GM19455 (cell line): ENCODE data around the gene RBM15.
A peak's percentile ranks its signal among the peaks of the same experiment; 100 is the strongest.

Experiments used
- ATAC-seq: cut with Tn5 transposase; IDR thresholded peaks from one replicate; pipeline ENCODE4 v1.9.1; 2021; ENCODE audit not compliant: unreplicated experiment

The RBM15 gene

DNA sequence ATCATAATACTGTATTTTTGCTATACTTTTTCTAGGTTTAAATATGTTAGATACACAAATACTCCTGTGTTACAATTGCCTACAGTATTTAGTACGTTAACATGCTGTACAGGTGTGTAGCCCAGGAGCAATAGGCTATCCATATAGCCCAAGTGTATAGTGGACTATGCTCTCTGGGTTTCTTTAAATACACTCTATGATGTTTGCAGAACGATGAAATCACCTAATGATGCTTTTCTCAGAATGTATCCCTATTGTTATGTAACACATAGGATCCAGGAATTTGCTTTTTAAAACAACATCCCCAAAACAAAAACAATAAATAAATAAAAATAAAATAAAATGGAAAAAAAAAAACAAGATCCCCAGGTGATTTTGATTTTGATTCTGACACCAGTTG lies 18.1 kb upstream of the RBM15 start:
- ATAC-seq = no peak

DNA sequence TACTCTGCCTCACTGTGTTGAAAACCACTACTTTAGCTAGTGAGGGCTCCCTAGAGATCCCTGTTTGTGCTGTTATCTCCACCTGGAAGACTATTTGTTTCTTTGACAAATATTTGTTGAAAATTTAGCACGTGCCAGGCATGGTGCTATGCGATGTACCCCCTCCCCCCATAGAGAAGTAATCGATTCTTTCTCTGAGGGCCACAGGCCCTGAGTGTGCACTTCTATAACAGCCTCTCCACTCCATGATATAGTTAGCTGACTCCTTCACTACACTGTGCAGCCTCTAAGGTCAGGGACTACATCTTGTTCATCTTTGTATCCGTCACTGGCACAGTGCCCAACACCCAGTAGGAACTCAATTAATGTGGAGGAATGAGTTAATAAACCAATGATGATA lies 17.3 kb upstream of the RBM15 start:
- ATAC-seq = no peak

DNA sequence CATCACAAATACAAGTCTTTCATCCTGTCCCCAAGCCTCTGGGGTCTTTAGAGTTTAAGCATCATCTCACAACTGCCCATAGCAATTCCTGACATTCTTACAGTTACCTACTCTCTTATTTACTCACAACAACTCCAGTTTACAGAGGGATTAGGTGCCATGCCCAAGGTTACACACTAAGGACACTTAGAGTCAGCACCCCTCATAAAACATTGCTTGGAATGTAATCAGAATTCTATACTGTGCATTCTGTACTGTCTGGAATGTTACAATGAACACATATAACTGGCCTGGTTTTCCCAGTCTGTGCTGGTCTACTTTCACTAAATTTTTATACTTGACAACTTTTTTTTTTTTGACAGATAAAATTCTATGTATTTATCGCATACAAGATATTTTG lies 14.5 kb upstream of the RBM15 start:
- ATAC-seq = no peak

DNA sequence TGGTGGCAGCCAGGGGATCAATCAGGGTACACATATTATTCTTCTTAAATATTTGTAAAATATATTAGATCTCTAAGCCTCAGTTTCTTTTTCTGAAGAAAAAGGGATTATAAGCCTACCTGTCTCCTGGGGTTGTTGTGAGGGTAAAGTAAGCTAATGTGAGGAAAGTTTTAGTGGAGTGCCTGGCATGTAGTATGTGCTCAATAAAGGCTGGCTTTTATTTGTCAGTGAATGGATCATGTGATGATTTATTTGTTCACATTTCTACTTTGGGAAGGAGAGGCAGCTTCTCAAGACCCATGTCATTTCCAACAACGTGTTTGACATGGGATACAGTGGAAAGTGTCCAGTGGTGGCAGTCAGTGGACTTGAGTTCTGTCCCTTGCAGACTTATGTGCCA lies 12.4 kb upstream of the RBM15 start:
- no peak for ATAC-seq

DNA sequence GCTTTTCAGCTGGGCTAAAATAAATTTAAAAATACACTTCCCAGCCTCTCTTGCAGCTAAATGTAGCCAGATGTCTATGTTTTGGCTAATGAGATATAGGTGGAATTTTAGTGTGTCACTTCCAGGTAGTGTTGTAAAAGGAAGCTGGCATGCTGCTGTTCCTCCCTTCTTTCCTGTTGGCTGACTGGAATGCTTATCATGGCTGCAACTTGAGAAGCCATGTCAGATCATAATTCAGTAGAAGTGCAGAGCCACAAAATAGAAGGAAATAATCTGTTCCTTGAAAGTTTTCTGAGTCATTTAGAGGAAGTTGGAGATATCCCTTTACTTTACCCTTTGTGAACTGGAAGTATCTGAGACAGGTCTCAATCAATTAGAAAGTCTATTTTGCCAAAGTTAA lies 10.9 kb upstream of the RBM15 start:
- no peak for ATAC-seq

DNA sequence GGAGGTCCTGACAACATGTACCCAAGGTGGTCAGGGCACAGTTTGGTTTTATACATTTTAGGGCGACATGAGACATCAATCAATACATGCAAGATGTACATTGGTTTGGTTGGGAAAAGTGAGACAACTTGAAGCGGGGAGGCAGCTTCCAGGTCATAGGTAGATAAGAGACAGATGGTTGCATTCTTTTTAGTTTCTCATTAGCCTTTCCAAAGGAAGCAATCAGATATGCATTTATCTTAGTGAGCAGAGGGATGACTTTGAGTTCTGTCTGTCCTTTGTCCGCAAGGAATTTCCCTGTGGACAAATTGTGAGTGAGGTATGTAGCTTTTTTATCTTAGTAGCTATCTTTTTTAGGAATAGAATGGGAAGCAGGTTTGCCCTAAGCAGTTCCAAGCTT lies 10.5 kb upstream of the RBM15 start:
- ATAC-seq = no peak

DNA sequence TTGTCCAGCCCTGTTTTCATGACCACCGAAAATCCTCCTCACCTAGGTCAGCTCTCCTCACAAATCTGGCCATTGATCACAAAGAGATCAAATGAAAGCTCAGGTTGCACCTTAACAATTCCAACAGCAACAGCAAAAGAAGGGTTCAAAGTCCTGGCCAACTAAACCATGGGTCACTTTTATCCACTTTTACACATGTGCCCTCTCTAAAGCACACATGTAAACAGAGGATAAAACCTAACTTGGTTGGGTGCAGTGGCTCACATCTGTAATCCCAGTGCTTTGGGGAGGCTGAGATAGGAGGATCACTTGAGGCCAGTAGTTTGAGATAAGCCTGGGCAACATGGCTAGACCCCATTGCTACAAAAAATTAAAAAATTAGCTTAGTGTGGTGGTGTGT lies 3.9 kb upstream of the RBM15 start:
- ATAC-seq = no peak

DNA sequence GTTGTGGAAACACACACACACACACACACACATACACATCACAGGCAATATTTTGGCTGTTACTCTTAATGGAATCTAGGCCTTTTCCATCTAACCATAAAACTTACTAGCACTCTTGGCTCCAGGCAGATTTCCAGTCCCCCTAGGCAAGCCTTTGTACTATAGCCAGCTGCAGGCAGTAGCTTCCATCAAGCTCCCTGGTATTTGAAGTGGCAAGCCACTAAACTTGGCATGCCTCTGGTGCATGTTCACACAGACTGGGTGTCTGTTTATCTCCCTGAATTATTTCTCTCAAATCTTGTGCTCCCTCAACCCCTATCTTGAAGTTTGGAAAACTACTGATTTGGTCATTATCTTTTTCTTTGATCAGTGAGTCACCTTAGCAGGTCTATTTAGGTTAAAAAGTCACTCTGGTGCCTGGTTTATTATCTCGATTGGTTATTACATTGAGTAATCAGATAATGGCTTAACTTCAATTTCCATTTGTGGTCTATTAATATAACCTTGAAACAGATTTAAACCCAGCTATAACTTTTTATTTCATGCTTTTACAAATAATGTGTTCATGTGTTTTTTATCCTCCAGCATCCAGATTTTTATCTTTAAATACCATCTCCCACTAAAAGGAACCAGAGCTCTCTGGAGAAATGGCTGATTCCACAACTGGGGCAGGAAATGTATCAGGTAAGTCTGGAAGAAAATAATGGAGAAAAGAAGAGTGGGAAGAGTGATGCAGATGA lies 2.7 kb upstream of the RBM15 start:
- ATAC-seq = no peak

DNA sequence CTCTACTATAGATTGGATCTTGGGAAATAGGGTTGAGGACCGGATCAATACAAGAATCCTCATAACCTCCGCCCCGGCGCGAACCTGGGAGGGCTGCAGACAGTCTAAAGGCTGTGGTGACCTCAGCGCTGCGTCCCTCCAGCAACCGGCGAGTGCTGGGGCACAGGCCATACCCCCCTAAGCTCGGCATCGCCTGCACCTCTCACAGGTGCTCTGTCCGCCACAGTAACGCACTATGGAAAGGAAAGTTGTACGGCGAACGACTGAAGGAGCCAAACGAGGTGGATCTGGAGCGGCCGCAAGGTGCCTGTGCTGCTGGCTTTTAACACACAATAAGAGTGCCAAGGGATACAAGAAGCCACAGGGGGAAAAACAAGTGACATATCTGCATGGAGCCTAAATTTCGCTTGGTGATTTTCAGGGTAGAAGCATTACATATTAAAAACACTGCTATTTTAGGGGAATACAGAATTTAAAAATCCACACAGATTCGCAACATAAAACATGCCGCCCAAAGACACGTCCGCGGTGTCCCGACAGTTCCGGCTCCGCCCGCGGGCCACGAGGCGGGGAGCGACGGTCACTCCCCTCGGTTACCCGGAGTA lies 1.4 kb upstream of the RBM15 start:
- ATAC-seq = no peak

DNA sequence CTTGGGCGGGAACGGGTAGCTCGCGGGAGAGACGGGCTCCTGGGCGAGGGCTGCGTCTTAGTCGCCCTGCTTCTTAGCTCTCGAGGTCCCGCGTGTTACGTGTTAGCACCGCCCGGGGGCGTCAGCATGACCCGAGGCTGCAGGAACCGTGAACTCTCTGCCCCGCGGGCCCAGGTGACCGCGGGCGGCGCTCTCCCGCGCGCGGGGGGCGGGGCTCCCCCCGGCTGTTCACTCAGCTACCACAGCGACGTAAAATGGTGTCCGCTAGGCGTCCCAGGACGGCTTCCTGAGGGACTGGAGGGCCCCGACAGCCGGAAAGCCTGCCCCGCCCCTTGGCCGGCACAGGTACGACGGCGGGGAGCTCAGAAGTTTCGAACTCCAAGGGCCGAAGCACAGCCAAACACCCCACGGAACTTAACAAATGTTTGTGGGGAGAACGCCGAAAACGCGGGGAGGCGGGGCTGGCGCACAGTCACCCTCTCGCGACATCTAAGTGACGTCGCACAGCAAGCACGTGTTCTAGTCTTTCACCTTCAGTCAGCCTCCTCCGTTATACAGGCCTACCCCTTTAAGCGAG lies 780 bp upstream of the RBM15 start:
- ATAC-seq = peak; percentile 70

DNA sequence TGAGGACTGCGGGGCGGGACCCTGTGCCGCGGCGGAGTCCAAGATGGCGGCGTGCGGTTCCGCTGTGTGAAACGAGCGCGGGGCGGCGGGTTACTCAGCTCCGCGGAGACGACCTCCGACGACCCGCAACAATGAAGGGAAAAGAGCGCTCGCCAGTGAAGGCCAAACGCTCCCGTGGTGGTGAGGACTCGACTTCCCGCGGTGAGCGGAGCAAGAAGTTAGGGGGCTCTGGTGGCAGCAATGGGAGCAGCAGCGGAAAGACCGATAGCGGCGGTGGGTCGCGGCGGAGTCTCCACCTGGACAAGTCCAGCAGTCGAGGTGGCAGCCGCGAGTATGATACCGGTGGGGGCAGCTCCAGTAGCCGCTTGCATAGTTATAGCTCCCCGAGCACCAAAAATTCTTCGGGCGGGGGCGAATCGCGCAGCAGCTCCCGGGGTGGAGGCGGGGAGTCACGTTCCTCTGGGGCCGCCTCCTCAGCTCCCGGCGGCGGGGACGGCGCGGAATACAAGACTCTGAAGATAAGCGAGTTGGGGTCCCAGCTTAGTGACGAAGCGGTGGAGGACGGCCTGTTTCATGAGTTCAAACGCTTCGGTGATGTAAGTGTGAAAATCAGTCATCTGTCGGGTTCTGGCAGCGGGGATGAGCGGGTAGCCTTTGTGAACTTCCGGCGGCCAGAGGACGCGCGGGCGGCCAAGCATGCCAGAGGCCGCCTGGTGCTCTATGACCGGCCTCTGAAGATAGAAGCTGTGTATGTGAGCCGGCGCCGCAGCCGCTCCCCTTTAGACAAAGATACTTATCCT lies 430 bp downstream of the RBM15 start:
- peak; percentile 0 for ATAC-seq

DNA sequence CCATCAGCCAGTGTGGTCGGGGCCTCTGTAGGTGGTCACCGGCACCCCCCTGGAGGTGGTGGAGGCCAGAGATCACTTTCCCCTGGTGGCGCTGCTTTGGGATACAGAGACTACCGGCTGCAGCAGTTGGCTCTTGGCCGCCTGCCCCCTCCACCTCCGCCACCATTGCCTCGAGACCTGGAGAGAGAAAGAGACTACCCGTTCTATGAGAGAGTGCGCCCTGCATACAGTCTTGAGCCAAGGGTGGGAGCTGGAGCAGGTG lies 961 bp downstream of the RBM15 start:
- ATAC-seq = no peak

DNA sequence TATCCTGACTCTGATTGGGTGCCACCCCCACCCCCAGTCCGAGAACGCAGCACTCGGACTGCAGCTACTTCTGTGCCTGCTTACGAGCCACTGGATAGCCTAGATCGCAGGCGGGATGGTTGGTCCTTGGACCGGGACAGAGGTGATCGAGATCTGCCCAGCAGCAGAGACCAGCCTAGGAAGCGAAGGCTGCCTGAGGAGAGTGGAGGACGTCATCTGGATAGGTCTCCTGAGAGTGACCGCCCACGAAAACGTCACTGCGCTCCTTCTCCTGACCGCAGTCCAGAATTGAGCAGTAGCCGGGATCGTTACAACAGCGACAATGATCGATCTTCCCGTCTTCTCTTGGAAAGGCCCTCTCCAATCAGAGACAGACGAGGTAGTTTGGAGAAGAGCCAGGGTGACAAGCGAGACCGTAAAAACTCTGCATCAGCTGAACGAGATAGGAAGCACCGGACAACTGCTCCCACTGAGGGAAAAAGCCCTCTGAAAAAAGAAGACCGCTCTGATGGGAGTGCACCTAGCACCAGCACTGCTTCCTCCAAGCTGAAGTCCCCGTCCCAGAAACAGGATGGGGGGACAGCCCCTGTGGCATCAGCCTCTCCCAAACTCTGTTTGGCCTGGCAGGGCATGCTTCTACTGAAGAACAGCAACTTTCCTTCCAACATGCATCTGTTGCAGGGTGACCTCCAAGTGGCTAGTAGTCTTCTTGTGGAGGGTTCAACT lies 2.1 kb downstream of the RBM15 start:
- ATAC-seq = no peak

DNA sequence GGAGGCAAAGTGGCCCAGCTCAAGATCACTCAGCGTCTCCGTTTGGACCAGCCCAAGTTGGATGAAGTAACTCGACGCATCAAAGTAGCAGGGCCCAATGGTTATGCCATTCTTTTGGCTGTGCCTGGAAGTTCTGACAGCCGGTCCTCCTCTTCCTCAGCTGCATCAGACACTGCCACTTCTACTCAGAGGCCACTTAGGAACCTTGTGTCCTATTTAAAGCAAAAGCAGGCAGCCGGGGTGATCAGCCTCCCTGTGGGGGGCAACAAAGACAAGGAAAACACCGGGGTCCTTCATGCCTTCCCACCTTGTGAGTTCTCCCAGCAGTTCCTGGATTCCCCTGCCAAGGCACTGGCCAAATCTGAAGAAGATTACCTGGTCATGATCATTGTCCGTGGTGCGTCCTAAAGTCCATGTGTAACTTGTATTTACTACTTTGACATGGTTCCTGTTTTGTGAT lies 2.7 kb downstream of the RBM15 start:
- no peak for ATAC-seq

DNA sequence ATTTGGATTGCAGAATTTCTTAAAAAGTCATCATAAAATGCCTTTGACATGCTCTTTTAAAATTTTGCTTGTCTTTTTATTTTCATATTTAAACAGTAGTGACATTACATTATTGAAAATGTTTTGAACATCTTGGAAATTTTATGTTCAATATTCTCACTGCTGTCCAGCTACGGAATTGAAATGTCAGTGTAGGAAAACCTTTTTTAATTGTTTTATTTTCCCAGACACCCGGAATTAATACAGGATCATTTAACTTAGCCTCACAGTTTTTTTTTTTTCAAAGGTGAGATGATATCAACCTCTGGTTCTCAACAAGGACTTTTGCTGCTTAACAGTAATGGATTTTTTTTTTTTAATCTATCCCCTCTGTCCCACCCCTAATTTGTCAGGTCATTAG lies 4.1 kb downstream of the RBM15 start:
- no peak for ATAC-seq

DNA sequence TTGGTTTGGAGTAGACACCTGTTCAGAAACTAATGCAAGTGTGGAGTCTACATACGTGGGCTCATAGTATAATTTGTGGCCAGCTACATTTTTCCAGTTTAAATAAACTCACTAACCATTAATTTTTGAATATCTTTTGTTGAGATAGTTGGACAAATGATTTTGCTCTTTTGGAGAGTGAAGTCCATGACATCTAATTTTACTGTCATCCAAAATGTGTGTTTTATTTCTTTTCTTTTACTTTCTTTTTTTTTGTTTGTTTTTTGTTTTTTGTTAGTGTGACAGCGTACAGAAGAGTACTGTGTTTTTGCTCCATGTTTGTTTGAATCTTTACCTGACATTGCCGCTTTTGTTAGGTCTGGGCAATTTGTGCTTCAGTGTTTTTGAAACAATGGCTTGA lies 5.0 kb downstream of the RBM15 start:
- no peak for ATAC-seq

DNA sequence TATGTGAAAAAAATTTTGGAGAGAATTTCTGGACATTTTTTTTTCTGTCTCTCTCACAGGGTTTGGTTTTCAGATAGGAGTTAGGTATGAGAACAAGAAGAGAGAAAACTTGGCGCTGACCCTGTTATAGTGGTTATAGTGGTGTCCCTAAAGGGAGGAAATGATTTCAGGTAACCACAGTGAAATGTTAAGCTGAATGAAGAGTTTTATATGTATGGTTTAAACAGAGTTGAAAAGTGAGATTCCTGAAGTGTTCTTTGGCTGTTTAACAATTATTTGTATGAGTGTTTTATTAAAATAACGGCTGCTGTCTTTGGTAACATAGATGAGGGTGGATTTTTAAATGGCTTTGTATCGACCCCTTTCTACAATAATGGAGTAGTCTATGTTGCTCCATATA lies 6.3 kb downstream of the RBM15 start:
- no peak for ATAC-seq

DNA sequence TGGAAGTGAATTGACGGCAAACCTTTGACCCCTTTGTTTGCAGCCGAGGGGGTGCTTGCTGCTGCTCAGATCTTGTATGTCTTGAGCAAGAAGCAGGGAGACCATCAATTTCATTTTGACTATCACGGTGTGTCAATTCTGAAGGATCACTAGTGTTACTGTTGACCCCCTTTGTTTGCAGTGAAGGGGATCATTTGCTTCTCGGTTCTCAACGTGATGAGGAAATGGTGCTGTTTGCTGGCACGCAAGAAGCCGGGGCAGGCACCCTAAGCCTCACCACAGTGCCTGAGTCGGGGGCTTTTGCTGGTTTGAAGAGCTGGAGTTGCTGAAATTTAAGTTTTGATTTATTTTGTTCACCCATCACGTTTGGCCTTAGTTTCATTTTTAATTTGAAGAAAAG lies 7.5 kb downstream of the RBM15 start:
- no peak for ATAC-seq

DNA sequence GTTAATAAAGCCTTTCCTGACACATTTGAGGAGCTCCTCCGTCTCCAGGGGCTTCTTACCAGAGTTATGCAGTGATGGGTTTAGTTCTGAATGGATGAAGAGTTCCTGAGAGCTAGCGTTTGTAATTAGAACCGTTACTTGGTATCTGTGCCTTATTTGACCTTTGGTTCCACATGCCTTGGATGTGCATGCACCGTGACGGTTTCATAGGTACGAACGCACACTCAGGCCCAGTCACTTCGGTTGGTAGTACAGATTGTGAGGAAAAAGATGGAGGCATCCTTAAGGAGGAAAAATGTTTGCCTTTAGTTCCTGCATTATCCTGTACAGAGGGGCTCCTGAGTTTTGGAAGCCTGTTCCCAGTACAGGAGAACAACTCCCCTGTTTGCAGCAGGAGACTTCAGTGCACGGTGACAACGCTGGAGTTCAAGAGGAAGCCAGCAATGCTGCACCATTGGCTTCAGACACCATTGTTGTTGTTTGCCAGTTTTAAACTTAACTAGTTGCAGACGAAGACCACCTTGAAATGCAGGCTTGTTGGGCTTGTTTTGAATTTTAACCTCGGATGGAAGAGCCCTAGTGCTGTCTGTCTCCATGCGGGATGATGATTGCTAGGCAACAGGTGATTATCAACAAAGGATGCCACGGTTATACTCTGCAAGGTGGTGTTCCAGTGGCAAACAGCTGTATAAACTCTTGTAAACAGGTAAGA lies 8.2 kb downstream of the RBM15 start:
- no peak for ATAC-seq

DNA sequence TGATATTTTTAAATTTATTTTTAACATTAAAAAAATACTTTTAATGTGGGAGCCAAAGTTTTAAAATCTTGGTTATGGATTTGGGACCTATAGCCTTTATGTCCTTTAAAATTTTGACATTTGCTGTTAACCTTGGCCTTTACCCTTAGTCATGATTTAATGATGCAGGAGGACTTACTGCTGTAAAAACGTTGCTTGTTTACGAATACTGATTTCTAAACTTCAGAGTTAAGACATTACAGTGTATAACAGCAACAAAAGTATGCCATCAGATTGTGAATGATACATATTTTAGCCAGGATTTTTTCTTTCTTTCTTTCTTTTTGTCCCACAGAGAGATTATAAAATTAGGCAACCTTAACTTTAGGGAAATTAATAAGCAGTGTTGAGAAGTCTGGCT lies 8.9 kb downstream of the RBM15 start:
- no peak for ATAC-seq

DNA sequence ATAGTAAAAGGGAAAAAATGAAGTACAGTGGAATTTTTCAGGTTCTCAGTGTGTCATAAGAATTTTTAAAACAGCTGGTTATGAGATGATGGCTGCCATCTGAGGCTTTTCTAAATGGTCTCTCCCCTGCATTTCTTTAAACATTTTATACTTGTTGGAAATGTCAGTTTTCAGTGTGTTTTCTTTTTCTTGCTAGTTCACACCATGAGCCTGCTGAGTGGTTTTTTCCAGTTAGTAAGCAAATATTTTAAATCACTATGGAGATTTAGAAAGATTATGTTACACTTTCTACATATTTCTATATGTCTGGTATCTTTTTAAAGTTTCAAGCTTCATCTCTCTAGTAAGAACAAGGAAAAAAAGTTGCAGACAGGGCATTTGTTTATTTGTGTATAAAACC lies 9.6 kb downstream of the RBM15 start:
- no peak for ATAC-seq
